SIG-M5 (cell line): ENCODE data around the gene MKKS.
"Not testable (repeated sequence)": the region's sequence is repeated elsewhere in the genome, so short reads cannot be mapped to it uniquely, and the experiment has no call there.

ENCODE experiments used
- DNase-seq: peaks from one replicate; lab custom pipeline; 2025; lab: John Stamatoyannopoulos, UW

The MKKS gene

DNA sequence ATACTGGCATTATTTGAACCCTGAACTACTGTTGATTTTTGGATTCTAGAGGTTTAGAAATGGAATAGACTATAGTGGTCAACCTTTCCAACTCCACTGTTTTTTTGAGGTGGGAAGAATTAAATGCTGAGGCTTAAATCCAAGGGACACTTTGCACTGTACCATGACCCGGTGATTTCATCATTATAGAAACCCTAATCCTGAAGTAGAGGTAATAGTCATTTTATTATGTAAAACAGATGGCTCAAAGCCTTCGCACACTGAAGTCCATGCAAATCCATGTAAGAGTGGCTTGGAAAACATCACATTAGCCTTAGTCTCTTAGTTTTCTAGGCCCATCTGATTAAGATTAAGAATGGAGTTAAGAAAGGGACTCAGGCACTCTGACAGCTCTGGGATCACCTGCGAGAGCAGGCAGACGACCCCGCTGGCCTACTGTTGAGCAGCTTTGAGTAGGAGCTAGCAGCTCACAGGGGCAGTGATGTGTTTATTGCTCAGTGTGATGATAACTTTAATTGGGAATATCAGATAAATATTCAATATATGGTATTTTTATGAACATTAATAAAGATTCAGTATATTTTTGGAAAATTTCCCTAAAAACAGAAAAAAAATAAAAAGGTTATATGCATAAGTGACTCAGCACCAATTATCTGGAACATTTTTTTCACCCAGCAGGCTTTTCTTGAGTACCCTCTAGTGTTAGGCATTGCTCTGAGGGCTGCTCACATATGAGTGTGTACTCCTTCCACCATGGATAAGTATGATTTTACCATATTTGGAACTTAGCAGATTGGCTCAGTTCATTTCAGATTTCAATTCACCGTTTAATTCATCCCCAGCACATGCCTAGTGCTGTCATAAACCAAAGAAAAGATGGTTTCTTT is 14.5 kb upstream of the MKKS start:
- DNase-seq = no peak

DNA sequence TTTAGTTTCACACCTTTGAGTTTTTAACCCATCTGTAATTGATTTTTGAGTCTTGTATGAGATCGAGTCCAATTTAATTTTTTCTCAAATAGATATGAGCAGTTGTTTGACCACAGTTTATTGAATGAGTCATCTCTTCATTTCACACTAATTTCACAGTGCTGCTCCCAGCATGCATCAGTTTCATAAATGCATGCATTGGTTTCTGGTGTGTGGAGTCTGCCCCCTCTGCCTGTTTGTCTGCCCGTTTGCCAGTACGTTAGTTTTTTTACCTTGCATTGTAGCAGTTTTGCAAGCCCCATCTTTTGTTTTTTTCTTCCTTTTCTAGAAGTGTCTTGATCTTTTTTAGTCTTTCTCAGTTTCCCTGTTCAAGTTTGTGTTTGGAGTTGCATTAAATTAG is 13.0 kb upstream of the MKKS start:
- DNase-seq = peak; percentile 24

DNA sequence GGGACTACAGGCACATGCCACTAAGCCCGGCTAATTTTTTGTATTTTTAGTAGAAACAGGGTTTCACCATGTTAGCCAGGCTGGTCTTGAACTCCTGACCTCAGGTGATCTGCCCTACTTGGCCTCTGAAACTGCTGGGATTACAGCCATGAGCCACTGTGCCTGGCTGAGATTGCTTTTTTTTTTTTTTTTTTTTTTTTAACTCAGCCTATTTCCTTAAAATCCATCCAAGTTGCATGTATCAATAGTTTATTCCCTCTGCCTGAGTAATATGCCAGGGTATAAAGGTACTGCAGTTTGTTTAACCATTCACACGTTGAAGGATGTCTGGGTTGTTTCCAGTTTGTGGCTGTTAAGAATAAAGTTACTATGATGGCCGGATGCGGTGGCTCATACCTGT is 11.7 kb upstream of the MKKS start:
- DNase-seq = no peak

DNA sequence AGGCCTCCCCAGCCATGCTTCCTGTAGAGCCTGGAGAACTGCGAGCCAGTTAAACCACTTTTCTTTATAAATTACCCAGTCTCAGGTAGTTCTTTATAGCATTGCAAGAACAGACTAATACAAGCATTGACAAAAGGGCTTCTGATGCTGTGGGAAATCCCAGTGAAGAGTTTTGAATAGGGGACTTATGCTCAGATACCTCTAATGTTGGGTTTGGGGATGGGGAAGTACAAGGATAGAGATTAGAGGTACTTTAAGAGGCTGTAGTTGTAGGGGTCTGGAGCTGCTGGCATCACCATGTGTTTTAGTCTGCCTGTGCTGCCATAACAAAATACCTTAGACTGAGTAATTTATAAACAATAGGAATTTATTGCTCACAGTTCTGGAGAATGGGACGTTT is 9.9 kb upstream of the MKKS start:
- DNase-seq = no peak

DNA sequence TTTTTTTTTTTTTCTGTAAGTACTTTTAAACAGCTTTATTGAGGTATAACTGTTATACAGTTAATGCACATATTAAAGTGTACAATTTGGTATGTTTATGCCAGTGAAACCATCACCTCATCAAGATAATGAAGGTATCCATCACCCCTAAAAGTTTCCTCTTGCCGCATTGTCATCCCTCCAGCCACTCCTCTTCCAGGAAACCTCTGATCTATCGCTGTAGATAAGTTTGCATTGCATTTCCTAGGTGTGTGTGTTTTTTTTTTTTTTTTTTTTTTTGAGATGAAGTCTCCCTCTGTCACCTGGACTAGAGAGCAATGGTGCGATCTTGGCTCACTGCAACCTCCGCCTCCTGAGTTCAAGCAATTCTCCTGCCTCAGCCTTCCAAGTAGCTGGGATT is 4.2 kb upstream of the MKKS start:
- no peak for DNase-seq

DNA sequence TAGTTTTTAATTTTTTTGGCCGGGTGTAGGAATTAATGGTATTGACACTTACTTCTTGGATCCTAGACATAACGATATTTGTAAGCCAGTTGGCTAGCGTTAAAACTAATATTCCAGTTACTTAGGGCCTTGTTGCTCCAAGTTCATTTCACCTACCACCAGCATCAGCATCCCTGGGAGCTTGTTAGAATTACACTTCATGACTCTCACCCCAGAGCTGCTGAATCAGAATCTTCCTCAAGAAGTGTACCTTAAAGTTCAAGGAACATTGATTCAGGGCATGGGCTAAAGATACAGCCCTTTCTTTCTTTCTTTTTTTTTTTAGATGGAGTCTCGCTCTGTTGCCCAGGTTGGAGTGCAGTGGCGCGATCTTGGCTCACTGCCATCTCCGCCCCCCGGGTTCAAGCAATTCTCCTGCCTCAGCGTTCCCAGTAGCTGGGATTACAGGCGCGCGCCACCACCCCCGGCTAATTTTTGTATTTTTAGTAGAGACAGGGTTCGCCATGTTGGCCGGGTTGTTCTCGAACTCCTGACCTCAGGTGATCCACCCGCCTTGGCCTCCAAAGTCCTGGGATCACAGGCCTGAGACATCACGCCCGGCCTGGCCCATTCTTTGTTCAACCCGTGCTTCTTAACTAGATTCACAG is 2.2 kb upstream of the MKKS start:
- DNase-seq = no peak

DNA sequence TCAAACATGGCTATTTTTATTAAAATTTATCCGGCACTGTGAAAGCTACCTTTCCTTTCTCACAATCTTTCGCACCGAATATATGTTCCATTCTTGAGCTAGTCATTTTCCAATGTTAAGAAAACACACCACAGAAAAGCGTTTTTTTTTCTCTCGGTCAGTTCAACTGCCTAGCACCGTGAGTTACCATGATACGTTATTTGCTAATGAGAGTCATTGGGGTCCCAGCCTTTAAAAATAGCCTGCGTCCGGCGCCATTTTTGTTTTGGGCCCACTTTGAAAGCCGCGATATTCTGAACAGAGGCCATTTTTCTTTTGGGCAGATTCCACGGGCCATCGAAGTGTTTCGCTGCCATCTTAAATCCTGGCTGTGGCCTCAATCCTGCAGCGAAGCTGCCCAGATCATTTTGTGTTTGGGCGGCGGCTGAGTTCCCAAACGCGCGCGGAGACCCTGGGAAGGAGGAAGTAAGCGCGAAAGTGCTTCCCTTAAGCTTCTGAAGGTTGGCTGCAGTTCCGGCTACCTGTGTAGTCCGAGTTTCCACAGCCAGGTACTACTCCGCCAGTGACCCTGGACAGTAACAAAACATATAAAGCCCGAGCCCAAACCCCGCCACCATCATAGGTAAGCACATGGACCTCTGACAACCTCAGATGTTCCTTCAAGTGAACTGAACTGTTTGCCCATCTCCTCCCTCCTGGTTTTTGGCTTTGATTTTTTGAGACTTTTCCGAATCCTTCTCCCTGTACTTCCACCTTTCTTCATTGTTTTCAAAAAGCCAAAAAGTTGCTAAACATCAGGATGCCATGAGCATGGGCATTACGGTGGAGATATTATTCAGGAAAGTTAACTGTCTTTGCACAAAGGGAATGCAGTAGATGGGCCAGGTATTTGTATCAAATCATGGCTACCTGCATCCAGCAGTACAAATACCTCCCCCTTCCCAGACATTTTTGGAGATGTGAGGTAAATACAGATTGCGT is 1.1 kb upstream of the MKKS start, which contains the start of gene SLX4IP:
TSS of gene SLX4IP (plus strand) at position 474 of the 981 bp plus-strand sequence. CDS start 22,900 bp downstream, outside the sequence.
- peak; percentile 75 for DNase-seq

DNA sequence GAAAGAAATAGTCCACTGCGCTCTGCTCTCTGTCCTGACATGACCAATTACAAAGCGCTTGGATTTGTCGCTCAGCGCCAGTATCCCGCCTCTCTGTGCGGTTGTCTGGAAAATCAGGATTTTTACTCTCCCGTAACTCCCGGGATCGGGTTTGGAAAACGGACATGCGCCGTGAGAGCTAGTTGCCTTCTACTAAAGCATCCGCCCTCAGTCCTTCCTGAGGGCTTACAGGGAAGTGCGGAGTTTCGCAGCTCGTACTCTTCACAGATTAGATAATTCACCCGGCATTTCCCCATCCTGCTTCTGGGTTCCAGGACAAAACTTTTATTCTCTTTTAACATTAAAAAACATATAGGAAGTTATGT is 427 bp upstream of the MKKS start:
- peak; percentile 85 for DNase-seq

DNA sequence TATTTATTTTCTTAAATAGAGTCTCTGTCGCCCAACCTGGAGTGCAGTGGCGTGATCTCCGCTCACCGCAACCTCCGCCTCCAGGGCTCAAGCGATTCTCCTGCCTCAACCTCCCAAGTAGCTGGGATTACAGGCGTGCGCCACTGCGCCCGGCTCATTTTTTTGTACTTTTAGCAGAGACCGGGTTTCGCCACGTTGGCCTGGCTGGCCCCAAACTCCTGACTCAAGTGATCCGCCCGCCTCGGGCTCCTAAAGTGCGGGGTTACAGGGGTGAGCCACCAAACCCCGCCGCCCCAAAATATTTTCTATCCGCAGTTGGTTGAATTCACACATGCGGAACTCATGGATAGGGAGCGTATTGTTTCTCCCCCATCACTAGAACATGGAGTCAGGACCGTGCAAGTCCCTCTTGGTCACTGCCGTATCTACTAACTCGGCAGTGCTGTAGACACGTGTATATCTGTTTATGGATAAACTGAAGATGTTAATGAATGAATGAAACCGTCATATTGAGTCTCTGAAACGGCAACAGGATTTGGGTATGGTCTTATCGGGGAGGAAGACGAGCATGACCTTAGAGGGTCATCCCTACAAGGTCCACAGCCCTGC is 904 bp downstream of the MKKS start:
- DNase-seq = no peak

DNA sequence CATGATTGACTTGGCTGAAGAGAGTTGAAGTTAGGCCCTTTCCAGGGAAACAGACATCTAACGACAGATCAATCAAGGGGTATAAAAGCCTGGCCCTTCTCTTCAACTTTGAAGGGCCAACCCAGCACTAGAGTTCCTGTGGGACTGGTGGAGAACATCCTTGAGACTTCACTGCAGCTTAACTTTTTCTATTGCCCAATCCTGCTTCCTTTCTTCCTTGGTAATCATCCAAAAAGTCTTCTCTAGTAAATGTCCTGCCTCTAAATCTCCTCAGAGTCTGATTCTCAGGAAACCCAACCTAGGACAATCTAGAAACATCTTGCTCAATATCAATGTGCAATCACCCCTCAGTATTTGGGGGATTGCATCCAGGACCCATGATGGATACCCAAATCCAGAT is 1.9 kb downstream of the MKKS start:
- DNase-seq = no peak

DNA sequence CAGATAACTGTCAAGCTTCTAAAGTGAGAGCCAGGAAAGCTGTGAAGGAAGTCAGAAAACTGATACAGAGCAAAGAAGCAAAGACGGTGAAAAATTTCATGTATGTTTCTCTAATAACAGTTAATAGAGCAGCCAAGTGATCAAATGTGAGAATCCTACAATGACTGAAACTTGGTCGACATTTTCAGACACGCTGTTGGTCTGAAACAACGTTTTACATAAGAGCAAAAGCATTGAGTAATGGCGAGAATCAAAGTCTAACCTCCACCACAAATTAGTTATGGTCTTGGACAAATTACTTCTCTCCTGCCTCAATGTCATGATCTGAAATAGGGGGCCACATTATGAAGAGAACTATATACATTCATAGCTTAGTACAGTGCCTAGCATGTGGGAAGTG is 3.3 kb downstream of the MKKS start:
- DNase-seq = no peak

DNA sequence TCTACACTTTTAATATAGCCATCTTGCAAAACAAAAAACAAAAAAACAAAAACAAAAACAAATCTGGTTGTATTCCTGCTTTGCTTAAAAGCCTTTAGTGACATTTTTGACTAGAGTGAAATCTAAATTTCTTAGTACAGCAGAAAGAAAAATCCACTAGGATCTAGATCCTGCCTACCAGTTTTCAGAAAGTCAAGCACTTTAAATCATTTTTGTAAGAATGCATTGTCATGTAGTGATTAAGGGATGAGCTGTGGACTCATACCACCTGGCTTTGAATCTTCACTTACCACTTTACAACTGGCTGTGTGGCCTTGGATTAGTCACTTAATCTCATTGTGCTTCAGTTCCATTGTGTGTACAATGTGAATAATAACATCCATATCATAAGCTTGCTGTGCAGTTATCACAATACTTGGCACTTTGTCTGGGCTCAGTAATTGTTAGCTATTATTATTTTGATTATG is 4.0 kb downstream of the MKKS start:
- DNase-seq = no peak

DNA sequence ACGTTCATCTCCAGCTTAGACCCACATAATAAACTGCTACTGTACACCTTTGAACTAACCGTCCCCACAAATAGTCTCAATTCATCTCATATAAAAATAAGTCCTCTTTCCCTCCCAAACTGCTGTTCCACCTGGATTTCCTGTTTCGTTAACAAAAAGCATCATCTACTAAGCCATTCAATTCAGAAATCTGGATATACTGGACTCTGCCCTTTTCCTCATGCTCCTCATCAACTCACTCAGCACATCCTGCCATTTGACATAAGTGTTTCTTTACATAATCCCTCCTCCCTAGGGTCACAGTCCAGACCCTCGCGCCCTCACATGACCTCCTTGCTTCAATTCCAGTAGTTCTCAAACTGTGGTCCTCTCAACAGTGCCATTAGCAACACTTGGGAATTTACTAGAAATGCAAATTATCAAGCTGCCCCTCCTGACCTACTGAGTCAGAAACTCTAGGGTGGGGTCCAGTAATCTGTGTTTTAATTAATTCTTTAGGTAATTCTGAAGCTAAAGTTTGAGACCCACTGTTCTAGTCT is 4.5 kb downstream of the MKKS start:
- DNase-seq = no peak

DNA sequence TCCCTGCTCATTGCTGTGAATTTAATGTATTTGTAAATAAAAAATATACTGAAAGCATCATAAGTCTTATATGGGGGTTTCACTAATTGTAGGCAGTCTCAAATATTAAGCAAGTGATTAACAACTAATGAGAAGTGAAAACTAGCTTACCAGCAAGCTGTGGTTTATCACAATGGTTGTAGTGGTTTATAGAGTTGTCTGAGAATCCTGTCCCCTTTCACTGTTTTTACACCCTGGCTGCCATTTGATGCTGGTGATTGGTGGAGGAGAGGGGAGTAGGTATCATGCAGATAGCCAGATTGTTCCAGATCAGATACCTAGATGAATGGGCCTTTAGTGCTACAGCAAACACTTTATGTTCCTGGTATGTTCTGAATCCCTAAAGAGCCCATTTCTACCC is 6.0 kb downstream of the MKKS start:
- no peak for DNase-seq

DNA sequence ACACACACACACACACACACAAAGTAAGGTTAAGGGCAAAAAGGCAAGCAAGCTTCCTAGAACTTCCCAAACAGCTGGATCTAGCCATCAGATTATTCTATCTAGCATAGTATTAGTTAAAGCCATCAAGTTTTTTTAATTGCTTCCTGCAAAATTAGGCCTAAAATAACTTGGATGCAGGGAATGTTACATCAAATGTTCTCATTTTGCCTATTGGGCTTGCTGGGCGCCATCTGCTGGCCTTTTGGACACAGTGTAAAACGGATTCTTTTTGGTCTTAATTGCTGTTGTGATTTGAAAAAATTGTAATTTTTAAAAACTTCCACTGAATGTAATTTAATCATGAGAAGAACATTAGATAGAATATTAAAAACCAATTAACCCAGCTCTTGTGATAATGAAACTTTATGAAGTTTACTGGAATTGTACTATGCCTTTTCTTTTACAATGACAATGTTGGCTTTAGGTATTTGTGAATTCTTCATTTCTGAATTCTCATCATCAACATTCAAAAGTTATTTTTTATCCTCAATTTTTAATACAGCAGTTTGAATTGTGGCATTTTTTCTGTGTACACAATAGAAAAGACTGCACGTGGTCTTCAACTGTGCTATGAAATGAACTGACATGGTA is 6.8 kb downstream of the MKKS start:
- DNase-seq = no peak

DNA sequence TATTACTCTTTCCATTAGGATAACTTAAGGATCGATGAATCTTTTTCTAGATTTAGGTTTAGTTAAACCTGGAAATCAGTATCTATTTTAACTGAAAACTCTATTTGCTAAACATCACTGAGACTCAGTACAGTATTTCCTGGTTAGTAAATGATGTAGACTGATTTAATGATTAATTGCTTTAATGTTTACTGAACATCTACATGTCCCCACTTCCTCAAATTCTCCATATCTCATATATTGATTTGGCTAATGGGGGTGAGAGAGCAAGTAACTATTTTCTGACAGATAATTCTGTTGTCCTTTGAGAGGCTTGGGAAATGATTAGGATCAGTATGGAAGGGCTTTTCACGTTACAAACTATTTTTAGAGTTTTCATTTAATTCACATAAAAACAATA is 10.3 kb downstream of the MKKS start:
- no peak for DNase-seq

DNA sequence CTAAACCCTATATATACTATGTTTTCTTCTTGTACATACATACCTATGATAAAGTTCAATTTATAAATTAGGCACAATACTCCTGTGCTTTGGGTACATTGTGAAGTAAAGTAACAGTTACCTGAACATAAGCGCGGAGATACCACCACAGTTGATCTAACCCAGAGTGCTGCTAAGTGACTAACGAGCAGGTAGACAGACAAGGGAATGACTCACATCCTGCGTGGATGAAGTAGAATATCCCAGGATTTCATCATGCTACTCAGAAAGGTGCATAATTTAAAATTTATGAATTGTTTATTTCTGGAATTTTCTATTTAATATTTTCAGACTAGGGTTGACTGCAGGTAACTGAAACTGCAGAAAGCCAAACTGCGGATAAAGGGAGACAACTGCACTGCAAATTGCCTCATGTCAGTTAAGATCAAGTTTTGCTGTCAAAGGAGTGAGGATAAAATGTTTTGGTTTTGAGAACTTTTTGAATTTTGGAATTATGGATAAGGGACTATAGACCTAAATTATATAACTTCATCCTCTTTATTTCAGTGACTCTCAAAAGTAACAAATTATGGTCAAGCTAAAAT is 14.4 kb downstream of the MKKS start:
- DNase-seq = no peak

DNA sequence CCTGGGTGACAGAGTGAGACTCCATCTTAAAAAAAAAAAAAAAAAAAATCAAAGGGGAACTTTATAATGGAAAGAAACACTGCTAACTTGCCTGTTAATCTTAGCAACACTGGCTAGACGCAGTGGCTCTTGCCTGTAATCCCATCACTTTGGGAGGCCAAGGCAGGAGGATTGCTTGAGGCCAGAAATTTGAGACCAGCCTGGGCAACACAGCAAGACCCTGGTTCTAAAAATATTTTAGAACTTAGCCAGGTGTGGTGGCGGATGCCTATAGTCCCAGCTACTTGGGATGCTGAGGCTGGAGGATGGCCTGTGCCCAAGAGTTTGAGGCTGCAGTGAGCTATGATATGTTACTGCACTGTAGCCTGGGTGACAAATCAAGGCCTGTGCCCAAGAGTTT is 16.8 kb downstream of the MKKS start:
- DNase-seq = not testable (repeated sequence)

DNA sequence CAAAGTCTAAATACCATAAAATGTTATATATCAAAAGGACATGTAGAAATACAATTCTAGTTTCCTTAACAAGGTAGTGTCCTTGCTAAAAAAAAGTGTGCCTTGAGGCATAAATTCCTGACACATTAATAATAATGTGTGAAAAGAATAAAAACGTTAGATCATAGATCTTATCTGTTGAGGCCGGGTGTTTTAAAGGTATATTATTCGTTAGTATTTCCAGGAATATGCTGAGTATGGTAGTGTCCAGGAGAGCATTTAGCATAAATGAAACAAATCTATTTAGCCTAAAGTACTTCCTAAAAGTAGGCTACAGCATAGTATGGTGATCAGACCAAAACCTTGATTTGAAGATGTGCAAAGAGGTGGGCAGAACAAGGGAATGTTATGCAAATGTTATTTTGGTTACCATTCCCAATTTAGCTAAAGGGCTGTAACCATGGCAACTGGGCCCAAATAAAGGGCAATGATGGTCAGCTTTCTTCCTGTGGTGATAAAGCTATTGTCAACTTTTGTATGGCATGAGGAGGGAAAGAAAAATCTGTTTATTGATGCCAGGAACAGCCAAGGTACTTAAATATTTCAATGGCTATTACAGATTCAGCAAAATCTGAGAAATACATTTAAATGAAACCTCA is 18.9 kb downstream of the MKKS start:
- DNase-seq = no peak
